Measurements from ENCODE around the gene TET3. TPM values are rescaled to one million over a fixed set of nuclear protein-coding genes. Genes with fewer than 3 reads are reported as not detected.

The TET3 gene
- total and polyA plus RNA-seq, 9 of the 15 experiments (the other 6 are each of a cell fraction or from before 2014, with no cell fraction given), result 0.35 to 16.3 (median 5.5) TPM

GRCh38 chr2:73985308-73986084 lies 786 bp downstream of the TET3 start (continued):
- TF ChIP-seq, protein P1, sequence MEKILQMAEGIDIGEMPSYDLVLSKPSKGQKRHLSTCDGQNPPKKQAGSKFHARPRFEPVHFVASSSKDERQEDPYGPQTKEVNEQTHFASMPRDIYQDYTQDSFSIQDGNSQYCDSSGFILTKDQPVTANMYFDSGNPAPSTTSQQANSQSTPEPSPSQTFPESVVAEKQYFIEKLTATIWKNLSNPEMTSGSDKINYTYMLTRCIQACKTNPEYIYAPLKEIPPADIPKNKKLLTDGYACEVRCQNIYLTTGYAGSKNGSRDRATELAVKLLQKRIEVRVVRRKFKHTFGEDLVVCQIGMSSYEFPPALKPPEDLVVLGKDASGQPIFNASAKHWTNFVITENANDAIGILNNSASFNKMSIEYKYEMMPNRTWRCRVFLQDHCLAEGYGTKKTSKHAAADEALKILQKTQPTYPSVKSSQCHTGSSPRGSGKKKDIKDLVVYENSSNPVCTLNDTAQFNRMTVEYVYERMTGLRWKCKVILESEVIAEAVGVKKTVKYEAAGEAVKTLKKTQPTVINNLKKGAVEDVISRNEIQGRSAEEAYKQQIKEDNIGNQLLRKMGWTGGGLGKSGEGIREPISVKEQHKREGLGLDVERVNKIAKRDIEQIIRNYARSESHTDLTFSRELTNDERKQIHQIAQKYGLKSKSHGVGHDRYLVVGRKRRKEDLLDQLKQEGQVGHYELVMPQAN (IDR thresholded peaks at IDR 0.05; ENCODE audit: borderline replicate concordance), result peak; percentile 41
- TF ChIP-seq ATF7 (IDR thresholded peaks at IDR 0.05) (peak; percentile 12; the same call in 1 of the 2 replicates), ERF (CRISPR knock-in tag; IDR thresholded peaks at IDR 0.05) (no peak), POLR3G (IDR thresholded peaks at IDR 0.05; ENCODE audit: extremely low read depth, insufficient read length, insufficient replicate concordance) (no peak), RBBP5 (IDR thresholded peaks at IDR 0.05; ENCODE audit: borderline replicate concordance, insufficient read depth, low read length, poor library complexity, severe bottlenecking) (no peak), HMGN3 (IDR thresholded peaks at IDR 0.05; ENCODE audit: borderline replicate concordance, extremely low read depth, insufficient read length, low read depth, low read length) (peak; percentile 40), ZNF311 (CRISPR knock-in tag; IDR thresholded peaks at IDR 0.05) (no peak), BHLHE40 (IDR thresholded peaks at IDR 0.05; ENCODE audit: low read length) (peak; percentile 29; the same call in 1 of the 2 replicates), ZNF583 (CRISPR knock-in tag; IDR thresholded peaks at IDR 0.05) (0 out of 2 replicates have a peak, but pooled peaks have one; percentile 14), KDM5B (IDR thresholded peaks at IDR 0.05; ENCODE audit: insufficient replicate concordance, low read depth, low read length) (peak; percentile 40), L3MBTL2 (IDR thresholded peaks at IDR 0.05) (peak; percentile 79), FOXK1 (CRISPR knock-in tag; IDR thresholded peaks at IDR 0.05; ENCODE audit: borderline replicate concordance) (no peak), ZFP1 (CRISPR knock-in tag; IDR thresholded peaks at IDR 0.05) (no peak), HBP1 (CRISPR knock-in tag; IDR thresholded peaks at IDR 0.05) (no peak), ZNF639 (CRISPR knock-in tag; conservative IDR thresholded peaks at IDR 0.05 in 1 of 2, IDR thresholded peaks at IDR 0.05 in 1 of 2) (peak in 1 of 2 experiments; percentile 73; a peak in 2 of 4 replicates), HNRNPUL1 (IDR thresholded peaks at IDR 0.05; ENCODE audit: low read length) (no peak)
- TF ChIP-seq, protein P2, sequence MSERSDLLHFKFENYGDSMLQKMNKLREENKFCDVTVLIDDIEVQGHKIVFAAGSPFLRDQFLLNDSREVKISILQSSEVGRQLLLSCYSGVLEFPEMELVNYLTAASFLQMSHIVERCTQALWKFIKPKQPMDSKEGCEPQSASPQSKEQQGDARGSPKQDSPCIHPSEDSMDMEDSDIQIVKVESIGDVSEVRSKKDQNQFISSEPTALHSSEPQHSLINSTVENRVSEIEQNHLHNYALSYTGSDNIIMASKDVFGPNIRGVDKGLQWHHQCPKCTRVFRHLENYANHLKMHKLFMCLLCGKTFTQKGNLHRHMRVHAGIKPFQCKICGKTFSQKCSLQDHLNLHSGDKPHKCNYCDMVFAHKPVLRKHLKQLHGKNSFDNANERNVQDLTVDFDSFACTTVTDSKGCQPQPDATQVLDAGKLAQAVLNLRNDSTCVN (CRISPR knock-in tag; IDR thresholded peaks at IDR 0.05), result no peak

Data from K562 (cell line).